Activated CD8-positive, alpha-beta T cell treated with anti-CD3 and anti-CD28 coated beads for 36 hours (primary cell): ENCODE measurements around the gene ANKS1B. TPM values are rescaled to one million over a fixed set of nuclear protein-coding genes. Genes with fewer than 3 reads are reported as not detected.

Experiments
- ATAC-seq: fragments of 200-7000 bp; cut with Tn5 transposase; one replicate; pipeline ENCODE4 v1.10.0; 2021; ENCODE audit warnings: mild to moderate bottlenecking, moderate library complexity
- CTCF ChIA-PET: fragments of 350-600 bp; sonication (Branson Sonifier 250); formaldehyde crosslinking; loops from one replicate; lab custom pipeline; 2021; ENCODE audit warnings: antibody characterized with exemption; lab: Charles Lee
- POLR2A ChIA-PET: fragments of 350-600 bp; sonication (Branson Sonifier 250); formaldehyde crosslinking; loops from one replicate; lab custom pipeline; 2021; ENCODE audit warnings: antibody characterized with exemption; lab: Charles Lee
- DNase-seq: peaks from one replicate; pipeline ENCODE4 v3.0.0-alpha.2; 2020
- H3K27ac Mint-ChIP-seq: one replicate; pipeline ENCODE4 v1.8.0; 2021; ENCODE audit warnings: mild to moderate bottlenecking, mixed read lengths
- H3K27me3 Mint-ChIP-seq: one replicate; pipeline ENCODE4 v1.8.0; 2021; ENCODE audit warnings: mixed read lengths
- H3K36me3 Mint-ChIP-seq: one replicate; pipeline ENCODE4 v1.8.0; 2021; ENCODE audit warnings: low read depth, mixed read lengths
- H3K4me1 Mint-ChIP-seq: one replicate; pipeline ENCODE4 v1.8.0; 2021; ENCODE audit warnings: low read depth, mixed read lengths
- H3K4me3 Mint-ChIP-seq: one replicate; pipeline ENCODE4 v1.8.0; 2021; ENCODE audit warnings: mild to moderate bottlenecking, moderate library complexity, mixed read lengths
- H3K9me3 Mint-ChIP-seq: one replicate; pipeline ENCODE4 v1.8.0; 2021; ENCODE audit warnings: mixed read lengths
- intact Hi-C: fragments of 100-400 bp; cut with micrococcal nuclease; formaldehyde crosslinking; loops from one replicate; pipeline ENCODE4 v1.10.0; 2022
- total RNA-seq, 2 experiments: library from RNA; stranded (reverse); gene quantifications; one replicate each; pipeline ENCODE4 v1.2.3, GENCODE V29; 2021
- TF ChIP-seq, protein P1 (sequence below): fragments of 200-600 bp; IDR thresholded peaks from one replicate; pipeline ENCODE4 v1.8.0; 2022; ENCODE audit warnings: antibody characterized with exemption, mild to moderate bottlenecking

ANKS1B gene
- total RNA-seq, 2 experiments from 2014 or later: 0.54 TPM; not detected in 1

DNA sequence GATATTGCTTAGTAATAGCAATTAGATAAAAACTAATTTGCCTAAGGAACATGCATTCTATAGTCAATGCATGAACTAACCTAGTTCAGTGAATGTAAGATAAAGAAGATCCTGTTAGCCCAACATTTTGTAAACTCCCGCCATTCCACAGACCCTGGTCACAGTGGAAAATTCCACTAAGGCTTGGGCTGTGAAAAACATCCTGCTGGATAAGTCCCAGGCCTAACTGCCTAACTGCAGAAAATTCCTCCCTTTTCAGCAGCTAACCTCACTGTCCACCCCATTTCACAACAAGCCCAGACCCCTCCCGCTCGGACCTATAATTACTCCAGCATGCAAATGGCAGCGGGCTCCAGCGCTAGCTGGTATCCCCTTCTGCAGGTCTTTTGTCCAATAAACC is 435.1 kb downstream of the ANKS1B start:
- no peak for ATAC-seq
- Mint-ChIP-seq H3K27ac (no peak overlapping the region), H3K4me1 (no peaks in the 10 kb centered on the region), H3K27me3 (no peaks in the 10 kb centered on the region), H3K4me3 (no peak overlapping the region), H3K36me3 (no peaks in the 10 kb centered on the region), H3K9me3 (peaks cover 4% of the 10 kb centered on the region)
- ChIA-PET CTCF (no interaction called here), POLR2A (no interaction called here)
- DNase-seq: no peak
- TF ChIP-seq, protein P1, sequence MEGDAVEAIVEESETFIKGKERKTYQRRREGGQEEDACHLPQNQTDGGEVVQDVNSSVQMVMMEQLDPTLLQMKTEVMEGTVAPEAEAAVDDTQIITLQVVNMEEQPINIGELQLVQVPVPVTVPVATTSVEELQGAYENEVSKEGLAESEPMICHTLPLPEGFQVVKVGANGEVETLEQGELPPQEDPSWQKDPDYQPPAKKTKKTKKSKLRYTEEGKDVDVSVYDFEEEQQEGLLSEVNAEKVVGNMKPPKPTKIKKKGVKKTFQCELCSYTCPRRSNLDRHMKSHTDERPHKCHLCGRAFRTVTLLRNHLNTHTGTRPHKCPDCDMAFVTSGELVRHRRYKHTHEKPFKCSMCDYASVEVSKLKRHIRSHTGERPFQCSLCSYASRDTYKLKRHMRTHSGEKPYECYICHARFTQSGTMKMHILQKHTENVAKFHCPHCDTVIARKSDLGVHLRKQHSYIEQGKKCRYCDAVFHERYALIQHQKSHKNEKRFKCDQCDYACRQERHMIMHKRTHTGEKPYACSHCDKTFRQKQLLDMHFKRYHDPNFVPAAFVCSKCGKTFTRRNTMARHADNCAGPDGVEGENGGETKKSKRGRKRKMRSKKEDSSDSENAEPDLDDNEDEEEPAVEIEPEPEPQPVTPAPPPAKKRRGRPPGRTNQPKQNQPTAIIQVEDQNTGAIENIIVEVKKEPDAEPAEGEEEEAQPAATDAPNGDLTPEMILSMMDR: no peak
- intact Hi-C loops: no loop called here

GRCh38 chr12:99549196-99549595 is 435.5 kb downstream of the ANKS1B start:
- intact Hi-C loops: no loop called here
- ATAC-seq (no peak), DNase-seq (no peak)
- TF ChIP-seq, protein P1: no peak
- H3K27ac Mint-ChIP-seq: no peak overlapping the region
- H3K9me3 Mint-ChIP-seq: peaks cover 4% of the 10 kb centered on the region
- CTCF ChIA-PET: no interaction called here
- no peak overlapping the region for H3K4me3 Mint-ChIP-seq
- no peaks in the 10 kb centered on the region for H3K27me3 Mint-ChIP-seq
- H3K4me1 Mint-ChIP-seq: no peaks in the 10 kb centered on the region
- POLR2A ChIA-PET: no interaction called here
- no peaks in the 10 kb centered on the region for H3K36me3 Mint-ChIP-seq

DNA sequence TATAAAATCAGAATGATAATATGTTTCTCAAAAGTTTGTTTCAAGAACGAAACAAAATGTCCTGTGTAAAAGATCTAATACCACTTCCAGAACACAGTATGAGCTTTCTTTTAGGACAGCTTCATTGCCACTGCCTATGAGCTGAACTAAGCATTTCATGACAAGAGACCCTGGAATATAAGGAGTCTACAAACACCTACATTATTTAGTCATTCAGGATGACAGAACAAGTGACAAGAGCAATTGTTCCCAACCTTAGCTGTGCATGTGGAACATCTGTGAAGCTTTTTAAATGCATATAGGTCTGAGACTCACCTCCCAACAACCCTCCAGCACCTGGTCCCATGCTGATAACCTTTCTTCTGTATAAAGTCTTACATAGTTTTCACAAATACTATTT is 440.3 kb downstream of the ANKS1B start:
- CTCF ChIA-PET: no interaction called here
- Mint-ChIP-seq H3K9me3 (peaks cover 4% of the 10 kb centered on the region), H3K36me3 (no peaks in the 10 kb centered on the region), H3K4me3 (no peak overlapping the region), H3K27ac (no peak overlapping the region), H3K4me1 (no peaks in the 10 kb centered on the region), H3K27me3 (no peaks in the 10 kb centered on the region)
- no peak for ATAC-seq
- TF ChIP-seq, protein P1: no peak
- DNase-seq: no peak
- intact Hi-C loops: no loop called here
- POLR2A ChIA-PET: no interaction called here

DNA sequence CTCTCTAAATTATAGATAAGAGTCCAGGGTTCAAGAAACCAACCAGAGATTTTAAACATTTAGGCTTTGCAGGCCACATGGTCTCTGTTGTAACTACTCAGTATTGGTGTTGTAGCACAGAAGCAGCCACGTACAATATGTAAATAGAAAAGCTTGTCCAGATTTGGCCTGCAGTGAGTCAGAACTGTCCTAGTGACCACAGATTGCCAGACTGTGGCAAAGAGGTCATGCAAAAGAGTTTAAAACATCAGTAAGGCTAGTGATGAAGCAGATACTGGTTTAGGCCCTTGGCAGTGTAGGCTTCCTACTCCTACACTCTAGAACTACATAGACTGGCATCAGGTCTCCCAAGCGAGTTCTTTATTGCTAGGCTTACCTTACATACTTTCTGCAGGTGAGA is 454.8 kb downstream of the ANKS1B start:
- ATAC-seq (no peak), DNase-seq (no peak)
- ChIA-PET POLR2A (no interaction called here), CTCF (no interaction called here)
- no peak overlapping the region for H3K4me3 Mint-ChIP-seq
- TF ChIP-seq, protein P1: no peak
- peaks cover 4% of the 10 kb centered on the region for H3K9me3 Mint-ChIP-seq
- no peak overlapping the region for H3K27ac Mint-ChIP-seq
- no peaks in the 10 kb centered on the region for H3K27me3 Mint-ChIP-seq
- H3K4me1 Mint-ChIP-seq: no peaks in the 10 kb centered on the region
- H3K36me3 Mint-ChIP-seq: no peaks in the 10 kb centered on the region
- intact Hi-C loops: no loop called here

DNA sequence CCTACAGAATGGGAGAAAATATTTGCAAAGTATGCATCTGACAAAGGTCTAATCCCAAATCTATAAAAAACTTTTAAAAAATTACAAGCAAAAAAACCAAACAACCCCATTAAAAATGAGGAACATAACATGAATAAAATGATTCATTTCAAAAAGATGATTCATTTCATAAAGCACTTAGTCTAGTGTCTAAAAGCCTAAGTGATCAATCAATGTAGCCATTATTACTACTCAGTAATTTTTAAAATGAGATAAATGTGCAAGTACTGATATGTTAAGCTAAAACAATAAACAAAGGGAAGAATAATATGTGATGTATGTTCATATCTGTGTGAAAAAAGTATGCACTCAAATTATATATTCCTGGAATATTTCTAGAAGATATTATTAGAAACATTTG is 456.3 kb downstream of the ANKS1B start:
- H3K4me3 Mint-ChIP-seq: no peak overlapping the region
- intact Hi-C loops: no loop called here
- no peak for DNase-seq
- ChIA-PET CTCF (no interaction called here), POLR2A (no interaction called here)
- no peaks in the 10 kb centered on the region for H3K4me1 Mint-ChIP-seq
- peaks cover 7% of the 10 kb centered on the region for H3K9me3 Mint-ChIP-seq
- no peak for ATAC-seq
- TF ChIP-seq, protein P1: no peak
- no peaks in the 10 kb centered on the region for H3K27me3 Mint-ChIP-seq
- no peak overlapping the region for H3K27ac Mint-ChIP-seq
- no peaks in the 10 kb centered on the region for H3K36me3 Mint-ChIP-seq
